Thyroid gland (tissue), 4 donors: ENCODE results near the gene METTL14. TPM values are rescaled to one million over a fixed set of nuclear protein-coding genes. Genes with fewer than 3 reads are reported as not detected.
A peak's percentile ranks its signal among the peaks of the same experiment; 100 is the strongest.

Source experiments
- DNase-seq, 2 donors: peaks; one replicate each; pipeline ENCODE4 v3.0.0-alpha.2; 2019
- H3K27ac ChIP-seq, 3 donors: fragments of 200-600 bp; sonication (generic); 1 replicate in 2 of 3; 2 replicates in 1 of 3; pipeline ENCODE4 v1.5.1; 2016 to 2019; ENCODE audit warnings: mild to moderate bottlenecking in 1 of 3, moderate library complexity in 1 of 3
- H3K27me3 ChIP-seq: fragments of 200-600 bp; sonication (generic); one replicate; pipeline ENCODE4 v1.5.1; 2019
- H3K36me3 ChIP-seq, 2 donors: fragments of 200-600 bp; sonication (generic); one replicate each; pipeline ENCODE4 v1.5.1; 2016 to 2019
- H3K4me1 ChIP-seq, 2 donors: fragments of 200-600 bp; sonication (generic); one replicate each; pipeline ENCODE4 v1.5.1; 2017 to 2019
- H3K4me3 ChIP-seq, 3 donors: fragments of 200-600 bp; sonication (generic); replicated peaks in 1 of 3; 1 replicate in 2 of 3; 2 replicates in 1 of 3; pipeline ENCODE4 v1.5.1; 2016; ENCODE audit warnings: mild to moderate bottlenecking in 1 of 3
- H3K9me3 ChIP-seq: fragments of 200-600 bp; sonication (generic); one replicate; pipeline ENCODE4 v1.5.1; 2017
- POLR2A ChIP-seq, 2 donors: fragments of 450-650 bp; IDR thresholded peaks; one replicate each; pipeline ENCODE4 v1.6.1; 2017; ENCODE audit warnings: antibody characterized with exemption in 2 of 2, mild to moderate bottlenecking in 2 of 2, moderate library complexity in 1 of 2
- WGBS, 2 donors: methylation state at CpG; one replicate each; pipeline ENCODE4 v1.1.5; 2017; 5-methylcytosine and 5-hydroxymethylcytosine counted together
- intact Hi-C: fragments of 100-400 bp; cut with DNase I; formaldehyde crosslinking; loops from one replicate; pipeline ENCODE4 v1.15.1; 2023
- small RNA-seq: library from RNA; depleted of rRNA; stranded (forward); fragments of <200 nt; gene quantifications from one replicate; pipeline ENCODE3, GENCODE V24; 2016
- total RNA-seq, 4 donors: library from RNA; depleted of rRNA; stranded (reverse); fragments of >200 nt; gene quantifications; one replicate each; pipeline ENCODE4 v1.2.3, GENCODE V29; 2016
- TF ChIP-seq, protein P1 (sequence below), 6 experiments: fragments of 200-600 bp in 3 of 6; fragments of 450-650 bp in 3 of 6; sonication (generic) in 3 of 6; IDR thresholded peaks; one replicate each; pipeline ENCODE4 v1.5.1; 2016 to 2019; ENCODE audit warnings: antibody characterized with exemption in 6 of 6, mild to moderate bottlenecking in 2 of 6, inconsistent platforms in 1 of 6, moderate library complexity in 1 of 6

Gene METTL14
- total RNA-seq, 4 donors from 2014 or later = 16.0 to 67.8 (median 40.7) TPM

DNA sequence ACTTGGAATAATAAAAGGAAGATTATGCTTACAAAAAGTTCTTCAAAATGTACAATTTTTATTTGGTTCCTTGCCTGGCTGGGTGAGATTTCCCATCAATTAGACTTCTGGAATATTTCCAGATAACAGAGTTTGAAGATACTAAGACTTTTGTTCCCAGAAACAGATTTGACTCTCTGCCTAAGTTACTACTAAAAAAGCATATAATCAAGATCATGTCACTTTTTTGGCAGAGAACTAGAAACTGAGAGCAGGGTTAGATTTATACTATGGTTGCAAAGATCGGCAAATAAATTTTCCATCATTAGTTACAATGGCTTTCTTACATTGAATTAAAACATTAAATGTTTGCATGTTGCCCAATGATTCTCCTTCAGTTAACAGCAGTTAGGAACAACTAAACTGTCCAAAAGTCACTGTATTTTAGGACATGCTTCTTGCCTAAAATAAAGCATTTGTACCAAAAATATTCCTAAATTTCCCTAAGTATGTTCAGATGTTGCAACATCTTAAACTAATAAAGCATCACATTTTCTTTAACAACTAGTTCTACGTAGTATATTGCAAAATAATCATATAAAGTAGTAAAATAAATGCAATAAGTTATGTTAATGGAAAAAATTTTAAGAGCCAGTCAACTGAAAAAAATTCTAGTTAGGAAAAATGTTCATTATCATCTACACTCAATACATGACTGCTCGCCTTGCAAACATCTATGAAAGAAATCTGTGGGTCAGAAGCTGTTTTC, 77.7 kb downstream of the METTL14 start:
- DNase-seq = no peak
- no peak for TF ChIP-seq POLR2A (IDR thresholded peaks at IDR 0.05)
- TF ChIP-seq, protein P1, sequence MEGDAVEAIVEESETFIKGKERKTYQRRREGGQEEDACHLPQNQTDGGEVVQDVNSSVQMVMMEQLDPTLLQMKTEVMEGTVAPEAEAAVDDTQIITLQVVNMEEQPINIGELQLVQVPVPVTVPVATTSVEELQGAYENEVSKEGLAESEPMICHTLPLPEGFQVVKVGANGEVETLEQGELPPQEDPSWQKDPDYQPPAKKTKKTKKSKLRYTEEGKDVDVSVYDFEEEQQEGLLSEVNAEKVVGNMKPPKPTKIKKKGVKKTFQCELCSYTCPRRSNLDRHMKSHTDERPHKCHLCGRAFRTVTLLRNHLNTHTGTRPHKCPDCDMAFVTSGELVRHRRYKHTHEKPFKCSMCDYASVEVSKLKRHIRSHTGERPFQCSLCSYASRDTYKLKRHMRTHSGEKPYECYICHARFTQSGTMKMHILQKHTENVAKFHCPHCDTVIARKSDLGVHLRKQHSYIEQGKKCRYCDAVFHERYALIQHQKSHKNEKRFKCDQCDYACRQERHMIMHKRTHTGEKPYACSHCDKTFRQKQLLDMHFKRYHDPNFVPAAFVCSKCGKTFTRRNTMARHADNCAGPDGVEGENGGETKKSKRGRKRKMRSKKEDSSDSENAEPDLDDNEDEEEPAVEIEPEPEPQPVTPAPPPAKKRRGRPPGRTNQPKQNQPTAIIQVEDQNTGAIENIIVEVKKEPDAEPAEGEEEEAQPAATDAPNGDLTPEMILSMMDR (IDR thresholded peaks at IDR 0.05) = no peak
- H3K4me3 ChIP-seq = no peak overlapping the region

More for the DNA sequence above, 77.7 kb downstream of the METTL14 start:
- Histone ChIP-seq H3K4me1 (peaks cover 24 to 36% of the 10 kb centered on the region in 2 donors), H3K27me3 (no peaks in the 10 kb centered on the region), H3K27ac (peak overlapping the region; percentile 9 to 80 (median 71)), H3K9me3 (no peaks in the 10 kb centered on the region), H3K36me3 (peaks cover 16 to 23% of the 10 kb centered on the region in 2 donors)
- intact Hi-C loops = loop anchor here (10.0 kb wide), 1 partner anchor 202 kb away; no protein-coding TSS in a partner anchor
- WGBS, 2 donors = 83 to 85% methylated on average over 3 of the region's 3 CpGs

Small RNA genes lying within 50 kb of the gene (small RNA-seq; reads per million reads assigned to genes)
- gene SEPT14P4 = not detected

Other genes starting within 250 kb of the METTL14 start
- 100 to 1,000 TPM in 1 of 4 donors, 10 to 100 TPM in 3; 56.3 to 120 (median 80.4) TPM for gene SEC24D, start 150.7 kb downstream of the METTL14 start, total RNA-seq
- gene SYNPO2, start 203.5 kb downstream of the METTL14 start, total RNA-seq = 10 to 100 TPM; 11.4 to 37.8 (median 23.8) TPM